Measurements from ENCODE around the gene SLC7A14. TPM values are rescaled to one million over a fixed set of nuclear protein-coding genes. Genes with fewer than 3 reads are reported as not detected.

The SLC7A14 gene
- total RNA-seq, 4 donors from 2014 or later, result not detected

GRCh38 chr3:170413291-170413690 is 172.6 kb downstream of the SLC7A14 start:
- H3K4me3 ChIP-seq (ENCODE audit: low read depth, poor library complexity, severe bottlenecking), result no peak overlapping the region
- TF ChIP-seq CTCF (IDR thresholded peaks at IDR 0.05) (no peak), POLR2A (IDR thresholded peaks at IDR 0.05) (no peak)
- WGBS, 2 donors, result 98% methylated on average over 4 of the region's 4 CpGs
- DNase-seq (ENCODE audit: low spot score in 2 of 2), result no peak
- intact Hi-C loops (cut with DNase I; ENCODE audit: low total_unique reads), result loop anchor here (5.0 kb wide), 1 partner anchor 399 kb away; no protein-coding TSS in a partner anchor

GRCh38 chr3:170410428-170411029 is 175.3 kb downstream of the SLC7A14 start:
- intact Hi-C loops (cut with DNase I; ENCODE audit: low total_unique reads), result loop anchor here (5.0 kb wide), 1 partner anchor 402 kb away; no protein-coding TSS in a partner anchor
- 56% methylated on average over 4 of the region's 4 CpGs for WGBS, 2 donors
- TF ChIP-seq CTCF (IDR thresholded peaks at IDR 0.05) (no peak), POLR2A (IDR thresholded peaks at IDR 0.05) (no peak)
- DNase-seq (ENCODE audit: low spot score in 2 of 2), result no peak
- no peak overlapping the region for H3K4me3 ChIP-seq (ENCODE audit: low read depth, poor library complexity, severe bottlenecking)

Small RNAs within 50 kb of the gene (microRNA-seq; reads per million reads assigned to microRNA genes)
- gene MIR6828 (ENCODE audit: borderline number of aligned reads in 1 of 2, borderline replicate concordance in 2 of 2), result 0 reads per million in 2 donors

Other genes with a start within 250 kb of the SLC7A14 start
- 10 to 100 TPM; 26.9 to 32.2 (median 29.8) TPM for gene SKIL, start 228.4 kb downstream of the SLC7A14 start, total RNA-seq
- gene CLDN11, start 167.2 kb downstream of the SLC7A14 start, total RNA-seq, result 1 to 10 TPM; 1.5 to 4.0 (median 3.1) TPM